Measurements from ENCODE around the gene AQP12B. TPM values are rescaled to one million over a fixed set of nuclear protein-coding genes. Genes with fewer than 3 reads are reported as not detected.

AQP12B gene
- total and polyA plus RNA-seq, 9 of the 15 experiments (the other 6 are each of a cell fraction or from before 2014, with no cell fraction given), result not detected

- TF ChIP-seq AFF1 (IDR thresholded peaks at IDR 0.05; ENCODE audit: low read depth in 1 of 2, partially characterized antibody in 2 of 2) (no peak), HDAC1 (IDR thresholded peaks at IDR 0.05) (no peak), HLTF (IDR thresholded peaks at IDR 0.05) (no peak), HBP1 (CRISPR knock-in tag; IDR thresholded peaks at IDR 0.05) (no peak), SAFB (IDR thresholded peaks at IDR 0.05; ENCODE audit: borderline replicate concordance, low read depth, low read length) (no peak), ZNF384 (IDR thresholded peaks at IDR 0.05; ENCODE audit: low read depth, low read length) (no peak), MECOM (CRISPR knock-in tag; IDR thresholded peaks at IDR 0.05) (0 out of 2 replicates have a peak, but pooled peaks have one; percentile 28), ZNF239 (CRISPR knock-in tag; IDR thresholded peaks at IDR 0.05) (no peak), MEIS2 (IDR thresholded peaks at IDR 0.05; ENCODE audit: partially characterized antibody) (peak; percentile 16), GATA2 (CRISPR knock-in tag; IDR thresholded peaks at IDR 0.05) (no peak), GABPB1 (CRISPR knock-in tag; IDR thresholded peaks at IDR 0.05) (peak; percentile 75), ZBTB40 (IDR thresholded peaks at IDR 0.05) (peak; percentile 45; the same call in 1 of the 2 replicates), ZBTB40 (CRISPR knock-in tag; IDR thresholded peaks at IDR 0.05) (no peak), KHSRP (IDR thresholded peaks at IDR 0.05) (peak; percentile 54; the same call in 1 of the 2 replicates)
These were observed 36.3 kb downstream of the AQP12B start (continued) for GRCh38 chr2:240646176-240646899.
